Fibroblast of upper back skin (primary cell): Measurements from ENCODE around the gene PEG3.

Experiments
- DNase-seq: peaks from one replicate; pipeline ENCODE4 v3.0.0-alpha.2; 2013

Gene PEG3

DNA sequence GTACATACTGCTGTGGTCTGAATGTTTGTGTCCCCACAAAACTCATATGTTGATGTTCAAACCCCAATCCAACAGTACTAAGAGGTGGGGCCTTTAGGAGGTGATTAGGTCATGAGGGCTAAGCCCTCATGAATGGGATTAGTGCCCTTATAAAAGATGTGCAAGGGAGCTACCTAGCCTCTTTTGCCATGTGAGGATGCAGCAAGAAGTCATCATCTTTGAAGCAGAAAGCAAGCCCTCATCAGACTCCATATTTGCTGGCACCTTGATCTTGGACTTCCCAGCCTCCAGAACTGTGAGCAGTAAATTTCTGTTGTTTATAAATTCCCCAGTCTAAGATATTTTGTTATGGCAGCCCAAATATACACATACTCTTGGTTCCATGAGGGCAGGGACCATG, 33.9 kb downstream of the PEG3 start:
- no peak for DNase-seq
